Transverse colon (tissue), 4 donors: ENCODE measurements around the gene TET3. TPM values are rescaled to one million over a fixed set of nuclear protein-coding genes. Genes with fewer than 3 reads are reported as not detected.
"Not testable (repeated sequence)": the region's sequence is repeated elsewhere in the genome, so short reads cannot be mapped to it uniquely, and the experiment has no call there.

Experiments
- DNase-seq: peaks from one replicate; pipeline ENCODE4 v3.0.0-alpha.2; 2019
- H3K27ac ChIP-seq, 4 donors: fragments of 200-600 bp; sonication (generic); 2 replicates each; pipeline ENCODE4 v1.5.1; 2016 to 2018; ENCODE audit warnings: inconsistent platforms in 4 of 4
- H3K27me3 ChIP-seq: fragments of 200-600 bp; sonication (generic); 2 replicates; pipeline ENCODE4 v1.5.1; 2017; ENCODE audit warnings: inconsistent platforms
- H3K36me3 ChIP-seq, 4 donors: fragments of 200-600 bp; sonication (generic); 2 replicates each; pipeline ENCODE4 v1.5.1; 2017 to 2019; ENCODE audit warnings: inconsistent platforms in 4 of 4
- H3K4me1 ChIP-seq, 4 donors: fragments of 200-600 bp; sonication (generic); 2 replicates each; pipeline ENCODE4 v1.5.1; 2017 to 2020; ENCODE audit warnings: inconsistent platforms in 4 of 4
- H3K4me3 ChIP-seq, 4 donors: fragments of 200-600 bp; sonication (generic); 1 replicate in 1 of 4; 2 replicates in 3 of 4; pipeline versions ENCODE4 v1.5.1 to v1.6.1; 2017 to 2019; ENCODE audit warnings: inconsistent platforms in 4 of 4
- H3K9me3 ChIP-seq, 2 donors: fragments of 200-600 bp; sonication (generic); 2 replicates each; pipeline ENCODE4 v1.5.1; 2017 to 2019; ENCODE audit warnings: inconsistent platforms in 2 of 2
- CTCF ChIP-seq, 5 experiments: fragments of 200-600 bp in 3 of 5; fragments of 450-650 bp in 2 of 5; sonication (generic) in 3 of 5; IDR thresholded peaks; 1 replicate in 2 of 5; 2 replicates in 3 of 5; pipeline ENCODE4 v1.5.1; 2016 to 2017; ENCODE audit warnings: antibody characterized with exemption in 5 of 5, inconsistent platforms in 3 of 5, mild to moderate bottlenecking in 2 of 5, moderate library complexity in 1 of 5
- EP300 ChIP-seq: sonication (generic); formaldehyde crosslinking; IDR thresholded peaks from one replicate; pipeline ENCODE4 v1.6.1; 2017; ENCODE audit warnings: antibody characterized with exemption, low read depth
- POLR2A ChIP-seq: fragments of 450-650 bp; IDR thresholded peaks from one replicate; pipeline ENCODE4 v1.6.1; 2016; ENCODE audit warnings: antibody characterized with exemption, mild to moderate bottlenecking, moderate library complexity
- POLR2AphosphoS5 ChIP-seq, 3 donors: sonication (generic); formaldehyde crosslinking; IDR thresholded peaks; one replicate each; pipeline ENCODE4 v1.6.1; 2016; ENCODE audit warnings: antibody characterized with exemption in 3 of 3
- WGBS, 2 donors: methylation state at CpG; one replicate each; pipeline ENCODE4 v1.1.5; 2018; ENCODE audit warnings: low coverage in 1 of 2; 5-methylcytosine and 5-hydroxymethylcytosine counted together
- in situ Hi-C, 4 donors: fragments of 200-750 bp; cut with MboI; loops; one replicate each; pipeline versions ENCODE4 v1.15.0 to v1.15.1; 2017; ENCODE audit warnings: low sequenced_read_pairs in 3 of 4, low pct_ligation_motif_present in 1 of 4, low pct_unique_long_range_greater_than_20kb in 1 of 4
- intact Hi-C: fragments of 100-400 bp; cut with DNase I; formaldehyde crosslinking; loops from one replicate; pipeline ENCODE4 v1.15.1; 2023; ENCODE audit warnings: low total_unique reads
- total RNA-seq, 4 donors: library from RNA; depleted of rRNA; stranded (reverse); fragments of >200 nt; gene quantifications; one replicate each; pipeline ENCODE4 v1.1.0, GENCODE V29; 2016

TET3 gene
- total RNA-seq, 4 donors from 2014 or later = 20.2 to 26.9 (median 22.5) TPM

- in situ Hi-C loops (no loop called here), intact Hi-C loops (no loop called here)
- TF ChIP-seq POLR2A (no peak), EP300 (no peak), CTCF (IDR thresholded peaks at IDR 0.05) (no peak)
- H3K27me3 ChIP-seq = no peaks in the 10 kb centered on the region
- no peak for DNase-seq
- no peak overlapping the region for H3K27ac ChIP-seq
- H3K36me3 ChIP-seq = no peaks in the 10 kb centered on the region
- whole genome bisulfite sequencing, 2 donors = 87% methylated on average over 3 to 5 of the region's 5 CpGs
- peaks cover 0 to 14% (median 0%) of the 10 kb centered on the region in 4 donors for H3K4me1 ChIP-seq
- no peak overlapping the region for H3K4me3 ChIP-seq
- no peaks in the 10 kb centered on the region for H3K9me3 ChIP-seq
Observed at GRCh38 chr2:73938718-73939352, 45.9 kb upstream of the TET3 start.

- no peak for TF ChIP-seq EP300
- no peak for TF ChIP-seq POLR2AphosphoS5 (IDR thresholded peaks at IDR 0.05)
- TF ChIP-seq CTCF (IDR thresholded peaks at IDR 0.05) = no peak
- TF ChIP-seq POLR2A = no peak
- Histone ChIP-seq H3K27ac (no peak overlapping the region), H3K9me3 (no peaks in the 10 kb centered on the region), H3K4me1 (peaks cover 0 to 14% (median 0%) of the 10 kb centered on the region in 4 donors), H3K36me3 (no peaks in the 10 kb centered on the region), H3K27me3 (no peaks in the 10 kb centered on the region), H3K4me3 (no peak overlapping the region)
- no peak for DNase-seq
- WGBS, 2 donors = 89% methylated on average over 2 of the region's 2 CpGs; no CpG with 5 or more reads in 1 of the 2 donors
- in situ Hi-C loops = no loop called here
- intact Hi-C loops = no loop called here
Observed at GRCh38 chr2:73939419-73939818, 45.3 kb upstream of the TET3 start.

GRCh38 chr2:73940066-73940465 is 44.6 kb upstream of the TET3 start:
- DNase-seq, H3K27ac ChIP-seq, H3K4me3 ChIP-seq, H3K9me3 ChIP-seq, H3K36me3 ChIP-seq, H3K27me3 ChIP-seq, in situ Hi-C loops, intact Hi-C loops: not testable (repeated sequence)
- WGBS, 2 donors = 93% methylated on average over 1 of the region's 1 CpG; no CpG with 5 or more reads in 1 of the 2 donors
- peaks cover 0 to 14% (median 0%) of the 10 kb centered on the region in 4 donors for H3K4me1 ChIP-seq

- no peak for DNase-seq
- H3K36me3 ChIP-seq = peaks cover 0 to 15% (median 9%) of the 10 kb centered on the region in 4 donors
- WGBS, 2 donors = 61 to 76% methylated on average over 2 of the region's 2 CpGs
- no peak overlapping the region for H3K4me3 ChIP-seq
- TF ChIP-seq POLR2AphosphoS5 (IDR thresholded peaks at IDR 0.05) (no peak), EP300 (no peak), CTCF (IDR thresholded peaks at IDR 0.05) (no peak), POLR2A (no peak)
- in situ Hi-C loops (no loop called here), intact Hi-C loops (no loop called here)
- H3K27ac ChIP-seq = no peak overlapping the region
- H3K9me3 ChIP-seq = no peaks in the 10 kb centered on the region
- peaks cover 0 to 10% (median 0%) of the 10 kb centered on the region in 4 donors for H3K4me1 ChIP-seq
- H3K27me3 ChIP-seq = no peaks in the 10 kb centered on the region
Observed at GRCh38 chr2:73942664-73943063, 42.0 kb upstream of the TET3 start.

GRCh38 chr2:73944714-73945113 is 40.0 kb upstream of the TET3 start:
- Histone ChIP-seq H3K27ac (no peak overlapping the region), H3K27me3 (no peaks in the 10 kb centered on the region), H3K36me3 (peaks cover 0 to 32% (median 14%) of the 10 kb centered on the region in 4 donors), H3K4me1 (peaks cover 0 to 18% (median 0%) of the 10 kb centered on the region in 4 donors), H3K9me3 (no peaks in the 10 kb centered on the region), H3K4me3 (no peak overlapping the region)
- intact Hi-C loops = no loop called here
- DNase-seq = no peak
- in situ Hi-C loops = no loop called here
- no peak for TF ChIP-seq POLR2AphosphoS5 (IDR thresholded peaks at IDR 0.05)
- TF ChIP-seq EP300 = no peak
- no peak for TF ChIP-seq POLR2A
- no peak for TF ChIP-seq CTCF (IDR thresholded peaks at IDR 0.05)
- 70 to 76% methylated on average over 3 to 4 of the region's 4 CpGs for WGBS, 2 donors
